Nephron (organoid): Measurements from ENCODE around the gene ETV6.

ENCODE experiments used
- H3K27ac Mint-ChIP-seq, 3 experiments: 2 replicates each; pipeline ENCODE4 v1.8.0; 2020; ENCODE audit warnings: mixed read lengths in 3 of 3, mild to moderate bottlenecking in 2 of 3, moderate library complexity in 1 of 3
- H3K27me3 Mint-ChIP-seq: 2 replicates; pipeline ENCODE4 v1.8.0; 2021; ENCODE audit warnings: low read depth, mild to moderate bottlenecking, moderate library complexity, mixed read lengths
- H3K36me3 Mint-ChIP-seq: 2 replicates; pipeline ENCODE4 v1.8.0; 2020; ENCODE audit warnings: low read depth, mixed read lengths
- H3K4me1 Mint-ChIP-seq: 2 replicates; pipeline ENCODE4 v1.8.0; 2020; ENCODE audit warnings: mixed read lengths
- H3K4me3 Mint-ChIP-seq, 3 experiments: 2 replicates each; pipeline ENCODE4 v1.8.0; 2020; ENCODE audit warnings: mild to moderate bottlenecking in 3 of 3, mixed read lengths in 3 of 3, moderate library complexity in 2 of 3
- H3K9me3 Mint-ChIP-seq: 2 replicates; pipeline ENCODE4 v1.8.0; 2020; ENCODE audit warnings: mixed read lengths
- CTCF ChIP-seq, 3 experiments: fragments of 200-600 bp; sonication (generic); IDR thresholded peaks; one replicate each; pipeline ENCODE4 v1.5.0; 2021; ENCODE audit warnings: antibody characterized with exemption in 3 of 3; ENCODE audit not compliant: unreplicated experiment in 3 of 3

ETV6 gene

GRCh38 chr12:11653215-11653753 is 3.8 kb downstream of the ETV6 start:
- TF ChIP-seq CTCF (IDR thresholded peaks at IDR 0.05; ENCODE audit: unreplicated experiment in 3 of 3) = no peak
- Mint-ChIP-seq H3K9me3 (no peaks in the 10 kb centered on the region), H3K36me3 (no peaks in the 10 kb centered on the region), H3K27ac (peak overlapping the region; percentile 49 to 99 (median 65)), H3K27me3 (no peaks in the 10 kb centered on the region), H3K4me3 (peak overlapping the region; percentile 55 to 98 (median 93)), H3K4me1 (peaks cover 54% of the 10 kb centered on the region)

GRCh38 chr12:11654338-11654737 is 4.9 kb downstream of the ETV6 start:
- Mint-ChIP-seq H3K4me1 (peaks cover 63% of the 10 kb centered on the region), H3K36me3 (no peaks in the 10 kb centered on the region), H3K4me3 (no peak overlapping the region), H3K27ac (peak overlapping the region in 1 of 3 experiments; percentile 64), H3K9me3 (no peaks in the 10 kb centered on the region), H3K27me3 (no peaks in the 10 kb centered on the region)
- no peak for TF ChIP-seq CTCF (IDR thresholded peaks at IDR 0.05; ENCODE audit: unreplicated experiment in 3 of 3)

GRCh38 chr12:11654802-11655201 is 5.3 kb downstream of the ETV6 start:
- H3K27ac Mint-ChIP-seq = no peak overlapping the region
- H3K4me1 Mint-ChIP-seq = peaks cover 68% of the 10 kb centered on the region
- no peaks in the 10 kb centered on the region for H3K9me3 Mint-ChIP-seq
- H3K4me3 Mint-ChIP-seq = no peak overlapping the region
- peaks cover 4% of the 10 kb centered on the region for H3K36me3 Mint-ChIP-seq
- no peaks in the 10 kb centered on the region for H3K27me3 Mint-ChIP-seq
- no peak for TF ChIP-seq CTCF (IDR thresholded peaks at IDR 0.05; ENCODE audit: unreplicated experiment in 3 of 3)

GRCh38 chr12:11655842-11656241 is 6.4 kb downstream of the ETV6 start:
- Mint-ChIP-seq H3K4me3 (no peak overlapping the region), H3K36me3 (peaks cover 7% of the 10 kb centered on the region), H3K4me1 (peaks cover 66% of the 10 kb centered on the region), H3K9me3 (no peaks in the 10 kb centered on the region), H3K27ac (no peak overlapping the region), H3K27me3 (no peaks in the 10 kb centered on the region)
- TF ChIP-seq CTCF (IDR thresholded peaks at IDR 0.05; ENCODE audit: unreplicated experiment in 3 of 3) = no peak

GRCh38 chr12:11656550-11656949 is 7.1 kb downstream of the ETV6 start:
- Mint-ChIP-seq H3K27me3 (no peaks in the 10 kb centered on the region), H3K27ac (peak overlapping the region in 1 of 3 experiments; percentile 1), H3K4me3 (no peak overlapping the region), H3K36me3 (peaks cover 10% of the 10 kb centered on the region), H3K9me3 (no peaks in the 10 kb centered on the region), H3K4me1 (peaks cover 62% of the 10 kb centered on the region)
- no peak for TF ChIP-seq CTCF (IDR thresholded peaks at IDR 0.05; ENCODE audit: unreplicated experiment in 3 of 3)

- no peak for TF ChIP-seq CTCF (IDR thresholded peaks at IDR 0.05; ENCODE audit: unreplicated experiment in 3 of 3)
- no peaks in the 10 kb centered on the region for H3K27me3 Mint-ChIP-seq
- H3K27ac Mint-ChIP-seq = no peak overlapping the region
- H3K9me3 Mint-ChIP-seq = no peaks in the 10 kb centered on the region
- H3K4me1 Mint-ChIP-seq = peaks cover 62% of the 10 kb centered on the region
- H3K36me3 Mint-ChIP-seq = peaks cover 17% of the 10 kb centered on the region
- no peak overlapping the region for H3K4me3 Mint-ChIP-seq
Measured at GRCh38 chr12:11657511-11657910, 8.0 kb downstream of the ETV6 start.
